Mesenteric fat pad (tissue), 1 donor: ENCODE results near the gene TNFSF8. TPM values are rescaled to one million over a fixed set of nuclear protein-coding genes. Genes with fewer than 3 reads are reported as not detected.

Source experiments
- DNase-seq: peaks from one replicate; pipeline ENCODE4 v3.0.0-alpha.2; 2020; ENCODE audit warnings: low spot score
- long read RNA-seq: library from polyadenylated mRNA; unstranded; transcript quantifications from one replicate; pipeline ENCODE4 v2.0.0, GENCODE V29; 2020
- total RNA-seq: library from RNA; stranded (reverse); fragmentation: NEBNext Ultra II Directional; extraction: Animal tissue kit (Norgen Biotek cat#: 25700); gene quantifications from one replicate; pipeline ENCODE4 v1.2.1, GENCODE V29; 2021
- donor health status: DM: yes; HTN: yes; CAD: no.

Gene TNFSF8, protein sequence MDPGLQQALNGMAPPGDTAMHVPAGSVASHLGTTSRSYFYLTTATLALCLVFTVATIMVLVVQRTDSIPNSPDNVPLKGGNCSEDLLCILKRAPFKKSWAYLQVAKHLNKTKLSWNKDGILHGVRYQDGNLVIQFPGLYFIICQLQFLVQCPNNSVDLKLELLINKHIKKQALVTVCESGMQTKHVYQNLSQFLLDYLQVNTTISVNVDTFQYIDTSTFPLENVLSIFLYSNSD
- total RNA-seq = 4.6 TPM
- long read RNA-seq, partial matches to known transcripts = 0 of 2 reads
- long read RNA-seq, other reads (novel, unspliced or antisense) = 0 of 2 reads

DNA sequence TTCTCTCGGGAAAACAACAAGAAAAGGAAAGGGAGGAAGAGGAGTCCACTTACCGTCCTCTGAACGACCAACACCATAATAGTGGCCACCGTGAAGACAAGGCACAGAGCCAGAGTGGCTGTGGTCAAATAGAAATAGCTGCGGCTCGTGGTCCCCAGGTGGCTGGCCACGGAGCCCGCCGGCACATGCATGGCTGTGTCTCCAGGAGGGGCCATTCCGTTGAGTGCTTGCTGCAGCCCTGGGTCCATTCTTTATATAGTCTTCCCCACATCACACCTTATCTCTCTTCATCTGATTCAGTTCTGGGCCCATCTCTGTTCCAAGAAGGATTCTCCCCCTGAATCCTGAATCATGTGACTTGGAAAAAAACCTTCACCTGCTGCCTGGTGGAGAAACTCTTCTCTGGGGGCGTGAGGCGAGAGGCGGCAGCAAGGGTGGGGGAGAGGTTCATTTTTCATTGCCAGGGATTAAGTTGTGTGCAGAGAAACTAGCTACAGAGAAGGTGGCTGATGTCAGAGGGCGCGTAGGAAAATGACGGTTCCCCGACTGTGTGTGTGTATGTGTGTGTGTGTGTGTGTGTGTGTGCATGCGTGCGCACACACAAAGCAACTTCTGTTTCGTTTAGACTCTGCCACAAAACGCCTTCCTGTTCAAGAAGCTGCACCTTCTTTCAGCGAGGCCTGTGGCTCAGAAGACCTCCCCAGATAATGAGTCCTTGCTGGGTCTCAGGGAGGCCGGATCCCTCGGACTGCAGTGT is at the start of gene TNFSF8:
Gene TNFSF8, minus strand, starts transcription at position 536 of the 757 bp plus-strand sequence. Its CDS starts 288 bp downstream, at position 248.
- DNase-seq = no peak

DNA sequence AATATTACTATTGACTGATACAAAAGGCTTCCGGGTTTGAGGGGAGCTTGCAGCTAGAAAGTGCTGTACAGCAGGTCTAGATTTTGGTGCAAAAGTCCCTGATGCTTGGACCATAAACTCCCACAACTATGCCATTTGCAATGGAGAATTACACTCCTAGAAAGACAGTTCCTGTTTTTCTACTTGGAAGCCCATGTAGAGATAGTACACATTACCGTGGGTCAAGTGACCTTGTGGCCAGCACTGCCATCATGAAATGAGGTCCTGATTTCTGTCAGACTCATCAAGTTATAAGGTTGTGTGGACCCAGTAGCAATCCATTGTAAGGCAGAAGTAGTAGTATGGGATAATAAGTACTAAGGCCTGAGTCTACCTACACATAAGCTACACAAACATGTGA is 42.8 kb upstream of the TNFSF8 start:
- no peak for DNase-seq

DNA sequence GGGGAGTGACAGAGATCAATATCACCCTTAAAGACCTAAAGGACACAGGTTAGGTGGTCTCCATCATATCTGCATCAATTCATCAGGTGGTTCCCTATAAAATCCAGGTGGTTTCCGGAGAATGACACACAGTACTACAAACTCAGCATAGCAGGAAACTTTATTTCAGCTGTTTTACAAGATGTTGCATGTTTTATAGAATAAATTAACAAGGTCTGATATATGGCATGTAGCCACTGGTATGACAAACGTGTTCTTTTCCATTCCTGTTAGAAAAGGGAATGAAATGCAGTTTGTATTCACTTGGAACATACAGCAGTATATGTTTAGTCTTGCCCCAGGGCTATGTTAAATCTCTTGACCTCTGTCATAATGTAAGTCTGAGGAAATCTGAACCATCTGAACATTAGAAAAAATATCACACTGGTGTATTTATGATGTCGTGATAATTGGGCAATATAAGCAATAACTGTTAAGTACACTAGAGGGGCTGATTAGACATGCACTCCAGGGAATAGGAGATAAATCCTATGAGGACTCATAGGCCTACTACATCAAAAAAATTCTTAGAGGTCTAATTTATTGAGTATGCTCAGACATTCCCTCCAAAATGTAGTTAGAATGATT is 42.2 kb upstream of the TNFSF8 start:
- no peak for DNase-seq

DNA sequence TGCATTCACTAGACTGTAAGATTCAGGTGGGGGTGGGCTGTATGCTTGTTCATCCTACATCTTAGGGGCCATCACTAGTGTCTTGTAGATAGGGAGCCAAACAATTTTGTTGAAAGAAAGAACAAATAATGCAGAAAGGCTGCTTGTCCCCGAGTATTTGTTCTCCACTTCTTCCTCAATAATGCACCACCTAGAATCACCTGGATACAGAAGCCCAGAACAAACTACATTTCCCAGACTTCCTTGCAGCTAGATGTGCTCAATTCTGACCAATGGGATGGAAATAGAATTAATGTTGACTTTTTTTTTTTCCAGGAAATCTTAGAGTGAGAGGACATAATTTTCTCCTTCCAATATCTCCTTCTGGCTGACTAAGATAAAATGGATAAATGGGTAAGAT is 38.9 kb upstream of the TNFSF8 start:
- DNase-seq = no peak

DNA sequence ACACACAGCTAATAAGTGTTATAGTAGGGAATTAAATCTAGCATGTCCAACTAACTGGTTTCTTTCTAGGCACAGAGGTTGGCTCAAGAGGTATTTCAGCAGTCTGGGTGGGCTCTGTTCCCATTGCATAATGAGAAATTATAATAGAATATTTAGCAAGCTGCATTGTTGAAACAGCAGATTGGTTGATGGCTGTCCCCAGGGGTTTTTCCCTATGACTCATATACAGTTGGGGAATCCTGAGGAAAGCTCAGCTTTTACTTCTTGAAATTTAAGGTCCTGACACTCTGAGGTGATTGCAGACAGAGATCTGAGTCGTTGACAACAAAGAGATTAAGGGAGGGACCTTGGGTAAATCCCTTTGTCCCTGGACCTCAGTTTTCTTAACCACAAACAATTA is 38.3 kb upstream of the TNFSF8 start:
- no peak for DNase-seq

DNA sequence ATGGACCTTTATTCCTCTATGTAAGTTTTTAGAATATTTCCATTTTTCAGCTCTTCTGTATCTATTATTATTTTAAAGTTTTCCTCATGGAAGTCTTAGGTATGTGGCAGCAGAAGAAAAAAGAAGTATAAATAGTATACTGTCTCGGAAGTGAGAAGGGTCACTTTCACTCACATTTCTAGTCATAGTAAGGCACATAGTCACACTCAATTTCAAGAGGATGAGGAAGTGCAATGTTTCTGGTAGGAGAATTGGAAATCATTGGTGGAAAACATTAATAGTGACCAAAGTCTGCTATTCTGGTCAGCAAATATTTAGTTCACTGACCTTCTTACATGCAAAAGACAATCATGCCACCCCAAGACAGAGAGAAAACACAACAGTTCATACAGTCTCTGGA is 35.2 kb upstream of the TNFSF8 start:
- no peak for DNase-seq

DNA sequence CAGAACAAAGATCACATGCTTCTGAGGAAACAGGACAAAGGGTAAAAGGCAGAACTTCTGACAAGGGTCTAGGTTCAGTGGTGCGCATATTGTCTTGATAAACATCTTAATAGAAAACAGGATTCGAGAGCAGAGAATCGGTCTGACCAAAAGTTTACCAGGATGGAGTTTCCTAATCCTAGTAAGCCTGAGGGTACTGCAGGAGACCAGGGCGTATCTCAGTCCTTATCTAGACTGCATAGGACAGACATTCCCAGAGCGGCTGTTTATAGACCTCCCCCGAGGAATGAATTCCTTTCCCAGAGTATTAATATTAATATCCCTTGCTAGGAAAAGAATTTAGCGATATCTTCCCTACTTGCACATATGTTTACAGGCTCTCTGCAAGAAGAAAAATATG is 32.4 kb upstream of the TNFSF8 start:
- DNase-seq = no peak

DNA sequence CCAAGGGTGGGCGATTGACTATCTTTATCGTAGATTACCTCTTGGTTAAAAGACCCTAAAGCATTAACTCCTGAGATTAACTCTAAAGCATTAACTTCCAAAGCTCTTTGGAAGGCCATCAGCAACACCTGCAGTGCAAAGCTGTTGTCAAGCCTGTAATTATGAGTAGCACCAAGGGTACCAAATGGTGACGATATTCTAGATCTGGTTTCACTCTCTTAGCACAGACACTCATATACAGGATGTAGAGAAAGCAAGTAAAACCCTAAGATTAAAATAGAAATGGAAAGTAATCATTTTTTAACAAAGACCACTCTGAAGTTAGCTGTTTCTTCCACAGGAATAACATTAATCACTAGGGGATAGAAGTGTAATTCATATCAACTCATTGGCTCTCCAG is 29.9 kb upstream of the TNFSF8 start:
- DNase-seq = no peak

DNA sequence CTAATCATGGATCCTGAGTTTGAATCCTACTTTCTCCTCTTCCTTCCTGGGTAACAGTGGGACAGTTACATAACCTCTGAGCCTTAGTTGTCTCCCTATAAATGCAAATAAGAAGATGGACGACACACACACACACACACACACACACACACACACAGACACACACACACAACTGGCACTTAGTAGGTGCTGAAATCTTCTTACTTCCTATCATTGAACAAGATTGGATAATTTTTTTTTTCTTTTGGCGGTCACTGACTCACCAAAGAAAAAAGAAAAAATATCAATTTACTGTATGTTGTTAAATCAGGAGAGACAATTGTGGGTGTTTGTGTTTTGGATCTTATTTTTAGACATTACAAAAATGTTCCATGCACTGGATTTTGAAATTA is 28.4 kb upstream of the TNFSF8 start:
- no peak for DNase-seq

DNA sequence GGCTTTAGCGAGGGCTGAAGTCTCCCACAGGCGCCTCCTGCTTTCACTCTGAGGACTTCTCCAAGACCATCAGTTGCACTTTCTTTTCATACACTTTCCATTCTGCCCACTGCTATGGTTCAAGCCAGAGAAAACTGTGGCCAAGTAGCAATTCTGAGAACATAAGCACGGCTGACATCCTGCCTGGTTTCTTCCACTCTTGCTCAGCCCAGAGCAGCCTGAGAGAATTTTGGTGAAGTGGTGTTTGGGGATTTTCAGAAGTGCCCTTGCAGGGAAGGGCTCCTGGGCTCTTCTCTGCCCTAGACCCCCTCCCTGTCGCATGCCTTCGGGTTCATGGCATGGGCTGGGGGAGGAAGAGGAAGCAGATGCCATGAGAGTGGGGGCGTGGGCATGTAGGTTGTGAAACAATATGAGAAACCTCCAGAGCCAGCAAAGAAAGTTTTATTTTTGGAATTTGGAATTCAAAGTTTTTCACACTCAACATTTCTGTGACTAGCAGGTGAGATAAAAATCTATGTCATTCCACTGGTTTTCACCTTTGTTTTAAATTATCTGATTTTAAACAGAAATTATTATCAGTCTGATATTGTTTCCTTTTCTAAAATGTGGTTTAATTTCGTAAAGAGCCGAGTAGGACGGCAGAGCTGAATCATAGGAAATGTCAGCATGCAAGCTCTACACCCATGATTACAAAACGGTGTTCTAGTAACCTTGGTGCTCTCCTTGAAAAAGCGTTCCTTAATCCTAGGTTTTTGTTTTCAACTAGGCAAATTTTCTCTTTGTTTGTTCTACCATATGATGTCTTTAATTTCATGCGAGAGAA is 27.8 kb upstream of the TNFSF8 start:
- no peak for DNase-seq

DNA sequence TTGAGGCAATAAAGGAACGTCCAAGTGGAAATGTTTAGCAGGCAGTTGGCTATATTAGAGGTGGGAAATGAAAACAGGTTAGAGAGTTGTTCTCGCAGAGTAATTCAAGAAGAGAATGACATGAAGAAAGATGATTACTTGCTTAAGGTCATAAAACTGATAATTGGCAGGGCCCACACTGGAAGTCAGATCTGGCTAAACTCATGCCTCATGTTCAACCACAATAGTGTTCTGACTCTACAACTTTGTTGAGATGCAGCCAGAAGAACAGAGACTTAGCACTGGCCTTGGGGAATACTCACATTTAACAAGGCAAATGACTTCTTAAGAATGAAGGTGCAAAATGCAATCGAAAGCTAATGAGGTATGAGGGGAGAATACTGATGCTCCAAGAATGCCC is 27.2 kb upstream of the TNFSF8 start:
- no peak for DNase-seq

DNA sequence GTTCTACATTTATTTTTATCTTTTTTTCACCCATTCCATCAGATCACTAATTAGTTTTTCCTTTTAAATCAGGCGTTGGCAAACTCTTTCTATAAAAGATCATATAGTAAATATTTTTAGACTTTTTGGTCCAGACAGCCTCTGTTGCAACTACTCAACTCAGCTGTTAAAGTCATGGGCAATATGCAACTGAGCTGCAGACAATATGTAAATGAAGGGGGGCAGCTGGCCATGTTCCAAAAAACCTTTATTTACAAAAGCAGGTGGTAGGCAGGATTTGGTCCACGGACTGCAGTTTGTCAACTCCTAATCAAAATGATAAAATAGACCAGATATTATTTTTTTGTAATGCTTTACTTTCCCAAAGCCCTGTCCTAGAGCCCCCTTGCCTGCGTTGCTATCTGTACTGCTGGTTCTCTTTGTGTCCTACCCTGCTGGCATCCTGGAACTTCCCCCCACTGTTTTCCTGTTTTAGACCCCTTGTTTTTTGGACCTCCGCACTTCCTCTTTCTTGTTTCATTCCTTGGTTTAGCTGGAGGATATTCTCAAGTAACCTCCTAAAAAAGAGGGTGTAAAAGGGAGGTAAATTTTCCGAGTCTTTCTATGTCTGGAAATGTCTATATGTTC is 24.7 kb upstream of the TNFSF8 start:
- DNase-seq = no peak

DNA sequence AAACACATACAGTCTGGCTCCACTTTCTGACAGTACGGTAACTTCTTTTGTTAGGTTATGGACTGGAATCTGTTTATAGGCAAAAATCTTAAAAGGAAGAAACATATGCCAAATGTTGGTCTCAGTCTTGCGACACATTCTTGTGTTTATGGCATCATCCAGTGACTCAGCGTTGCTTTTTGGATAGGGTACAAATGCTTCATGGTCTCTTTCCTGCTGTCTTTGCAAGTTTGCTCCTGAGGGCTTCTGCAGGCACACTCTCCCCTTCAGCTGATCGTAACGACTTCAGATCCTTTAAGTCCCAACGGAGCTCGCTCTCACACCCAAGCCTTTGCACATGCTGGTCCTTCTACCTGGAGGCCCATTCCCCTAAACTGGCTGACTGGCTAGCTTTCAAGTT is 23.6 kb upstream of the TNFSF8 start:
- DNase-seq = no peak

DNA sequence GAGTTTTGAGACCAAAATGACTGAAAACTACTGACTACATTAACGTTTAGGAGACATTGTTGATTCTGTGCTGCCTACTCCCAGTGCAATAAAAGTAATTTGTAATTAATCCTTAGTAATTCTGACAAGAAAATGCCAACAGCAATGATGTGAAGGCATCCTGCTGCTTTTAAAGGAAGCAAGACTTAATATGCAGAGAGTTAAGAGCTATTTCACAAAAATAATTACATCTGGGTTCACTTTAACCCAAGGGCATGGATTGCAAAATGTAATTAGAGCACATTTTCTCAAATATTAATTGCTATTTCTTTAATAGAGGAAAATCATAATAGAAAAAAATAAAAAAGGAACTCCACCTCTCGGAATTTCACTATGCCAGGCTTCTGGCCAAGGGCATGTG is 22.7 kb upstream of the TNFSF8 start:
- DNase-seq = no peak

DNA sequence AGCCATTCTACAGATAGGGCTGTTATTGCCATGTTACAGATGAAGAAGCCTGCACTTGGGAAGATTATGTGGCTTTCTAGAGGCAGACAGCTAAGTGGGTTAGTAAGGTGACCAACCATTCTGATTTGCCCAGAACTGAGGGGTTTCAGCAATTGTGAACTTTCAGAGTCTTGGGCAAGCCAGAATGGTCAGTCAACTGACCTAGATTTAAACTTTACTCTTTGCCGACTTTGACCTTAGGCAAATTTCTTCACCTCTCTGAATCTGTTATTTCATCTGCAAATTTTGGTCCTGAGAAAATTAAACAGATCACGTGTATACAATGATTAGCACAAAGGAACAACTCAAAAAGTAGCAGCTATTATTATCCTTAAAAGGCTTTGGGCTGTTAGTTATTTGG is 20.4 kb upstream of the TNFSF8 start:
- DNase-seq = no peak

DNA sequence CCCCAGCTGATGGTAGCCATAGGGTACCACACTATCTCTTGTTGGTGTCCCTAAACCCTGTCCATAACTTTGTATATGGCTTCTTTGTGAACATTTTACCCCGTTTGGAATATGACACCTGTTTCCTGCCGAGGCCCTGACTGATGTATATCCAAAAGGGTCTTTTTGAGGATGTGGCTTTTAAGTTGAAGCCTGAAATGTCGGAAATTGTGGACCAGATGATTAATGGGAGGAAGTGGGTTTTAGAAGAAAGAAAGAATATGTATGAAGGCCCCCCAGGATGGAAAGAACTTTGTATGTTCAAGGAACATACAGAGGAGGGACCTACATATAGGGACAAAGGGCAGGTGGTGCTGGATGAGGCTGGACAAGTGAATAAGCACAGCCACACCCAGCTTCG is 16.7 kb upstream of the TNFSF8 start:
- no peak for DNase-seq

DNA sequence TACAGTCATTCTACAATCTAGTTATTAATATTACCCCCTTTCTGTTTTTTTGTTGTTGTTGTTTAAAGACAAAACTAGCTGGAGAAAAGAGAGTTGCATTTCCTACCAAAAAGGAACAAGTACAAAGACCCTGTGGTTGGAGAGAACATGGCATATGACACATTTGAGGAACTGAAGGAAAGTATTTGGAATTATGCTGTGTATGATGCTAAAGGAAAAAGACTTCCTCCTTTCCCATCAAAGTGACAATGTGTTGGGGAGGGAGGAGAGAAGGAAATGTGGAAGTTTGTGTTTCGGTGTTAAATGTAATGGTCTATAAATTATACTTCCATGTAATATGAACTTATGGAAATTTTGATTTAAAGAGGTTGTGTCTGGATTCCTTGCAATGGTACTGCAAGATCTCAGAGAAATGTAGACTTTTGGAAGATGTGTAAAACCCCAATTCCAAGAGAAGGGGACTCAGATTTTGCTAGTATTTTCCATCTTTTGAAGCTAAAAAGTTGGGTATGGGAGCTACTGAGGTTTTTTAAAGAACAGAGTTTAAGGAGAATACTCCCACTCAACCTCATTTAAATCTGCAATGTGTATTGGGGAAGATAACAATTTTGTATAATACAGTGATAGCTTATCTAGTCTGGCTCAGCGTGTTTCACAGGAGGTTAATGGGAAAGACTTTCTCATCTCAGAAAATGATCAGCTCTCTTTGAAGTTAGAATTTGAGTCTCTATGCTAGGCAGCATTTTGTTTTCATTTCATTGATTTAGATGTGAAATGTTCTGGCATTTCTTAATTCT is 15.4 kb upstream of the TNFSF8 start:
- no peak for DNase-seq

DNA sequence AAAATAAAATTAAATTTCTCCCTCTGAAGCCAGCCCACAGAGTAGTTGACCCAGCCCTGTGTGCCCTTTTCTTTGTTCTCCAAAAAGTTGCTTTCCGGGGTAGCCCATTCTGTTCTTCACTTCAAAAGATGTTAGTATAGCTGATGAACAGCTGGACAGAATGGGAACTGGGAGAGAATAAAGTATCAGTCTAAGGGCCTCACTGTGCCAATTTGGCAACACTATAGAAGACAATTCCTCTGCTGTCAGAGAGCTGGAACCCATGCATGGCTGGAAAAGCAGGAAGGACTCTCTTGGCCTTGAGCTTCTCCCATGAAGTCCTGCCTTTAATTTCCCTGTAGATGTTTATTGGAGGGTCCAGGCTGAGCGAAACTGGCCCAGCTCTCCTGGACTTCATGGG is 11.0 kb upstream of the TNFSF8 start:
- no peak for DNase-seq

DNA sequence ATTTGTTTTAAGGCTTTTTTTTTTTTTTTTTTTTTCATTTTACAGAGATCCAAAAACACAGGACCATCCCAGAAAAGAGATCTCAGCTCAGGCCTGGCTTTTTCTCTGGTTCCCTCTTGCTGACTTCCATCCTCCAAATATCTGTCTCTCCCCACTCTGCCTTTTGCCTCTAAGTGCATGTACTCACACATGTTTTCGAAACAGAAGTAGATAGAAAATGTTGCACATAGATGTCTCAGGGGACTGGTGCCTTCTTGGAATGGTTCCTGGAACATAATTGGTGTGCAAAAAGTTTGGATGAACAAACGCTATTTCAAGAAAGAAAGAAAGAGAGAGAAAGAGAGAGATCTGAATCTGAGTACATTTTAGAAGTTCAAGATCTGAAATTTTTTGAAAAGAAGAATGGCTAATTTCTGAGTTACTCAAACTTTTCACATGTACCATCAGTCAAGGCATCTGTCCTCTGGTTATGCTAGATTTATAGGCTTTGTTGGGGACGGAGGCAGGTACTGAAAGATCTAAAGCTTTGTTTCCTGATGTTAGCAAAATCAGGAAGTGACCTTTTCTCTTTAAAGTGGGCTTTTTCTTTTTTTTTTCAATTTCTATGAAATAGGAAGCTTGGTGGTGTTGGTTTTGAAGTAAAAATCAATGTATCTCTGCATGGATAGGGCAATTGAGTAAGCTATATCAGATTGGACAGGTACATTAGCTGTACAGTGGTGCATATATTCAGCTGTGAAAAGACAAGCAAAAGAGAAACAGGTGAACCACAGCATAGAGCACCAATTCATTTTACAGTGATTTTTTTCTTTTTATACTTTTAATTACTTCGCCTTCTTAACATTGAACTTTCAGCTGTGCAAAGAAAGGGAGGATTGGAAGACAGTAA is 8.5 kb upstream of the TNFSF8 start:
- no peak for DNase-seq
